ENCODE measurements around the gene OR9A4. TPM values are rescaled to one million over a fixed set of nuclear protein-coding genes. Genes with fewer than 3 reads are reported as not detected.

Gene OR9A4
- total and polyA plus RNA-seq, 10 of the 15 experiments (the other 5 are each of a cell fraction or from before 2014, with no cell fraction given) = not detected

GRCh38 chr7:141872931-141873330 lies 43.3 kb upstream of the OR9A4 start:
- no peaks in the 10 kb centered on the region for H3K79me2 ChIP-seq (ENCODE audit: control insufficient read depth, insufficient read depth, low read length)

More at GRCh38 chr7:141872931-141873330, 43.3 kb upstream of the OR9A4 start:
- no peak for DNase-seq (ENCODE audit: low read depth, low spot score)
- Histone ChIP-seq H4K20me1 (ENCODE audit: control insufficient read depth, insufficient read depth) (no peaks in the 10 kb centered on the region), H3K27ac (ENCODE audit: control insufficient read depth, insufficient read depth) (no peak overlapping the region), H3K27me3 (replicated peaks in 1 of 2; ENCODE audit: control insufficient read depth in 2 of 2, insufficient read depth in 2 of 2, low read length in 1 of 2) (no peaks in the 10 kb centered on the region), H3K4me2 (ENCODE audit: control insufficient read depth, insufficient read depth) (no peak overlapping the region), H3K36me3 (ENCODE audit: control insufficient read depth in 2 of 2, insufficient read depth in 2 of 2, low read length in 1 of 2) (no peaks in the 10 kb centered on the region), H3K9me3 (replicated peaks; ENCODE audit: control insufficient read depth, insufficient read depth, low read length) (no peaks in the 10 kb centered on the region), H3K4me1 (ENCODE audit: control insufficient read depth, insufficient read depth, low read length) (no peaks in the 10 kb centered on the region), H2AFZ (ENCODE audit: control insufficient read depth, low read depth, low read length) (no peak overlapping the region), H3K9ac (ENCODE audit: control insufficient read depth, insufficient read depth, low read length) (no peak overlapping the region), H3K4me3 (no peak overlapping the region)
- ChIA-PET SMC1A (ENCODE audit: uncharacterized antibody, unreplicated experiment) (interaction anchor here (0.7 kb wide), 1 partner anchor 44 kb away, joined by 3 read pairs; the partner anchor contains the start of gene OR9A4), RAD21 (ENCODE audit: unreplicated experiment) (no interaction called here), CTCF (interaction anchor here (0.7 kb wide), 1 partner anchor 10 kb away, joined by 3 read pairs; no protein-coding TSS in a partner anchor), POLR2A (no interaction called here)
- FAIRE-seq = no peak
- intact Hi-C loops (cut with micrococcal nuclease; ENCODE audit: unreplicated experiment) (no loop called here), in situ Hi-C loops (cut with MboI) (no loop called here)
- ATAC-seq = peak; percentile 76
- WGBS (ENCODE audit: insufficient coverage, insufficient replicate concordance, low lambda C conversion rate, missing lambda C conversion rate) = 42% methylated on average over 3 of the region's 3 CpGs
- BruUV-seq (replicated peaks) = no TSS peak
- no peak for TF ChIP-seq REST (IDR thresholded peaks at IDR 0.05; ENCODE audit: low read depth, low read length)
- peak; percentile 68; the same call in 1 of the 2 replicates for TF ChIP-seq FOXM1 (IDR thresholded peaks at IDR 0.05; ENCODE audit: low read depth, low read length)
- TF ChIP-seq CBFB (IDR thresholded peaks at IDR 0.05; ENCODE audit: low read depth) = peak; percentile 35; the same call in 1 of the 2 replicates
- TF ChIP-seq JUNB (IDR thresholded peaks at IDR 0.05) = peak; percentile 82
- no peak for TF ChIP-seq KDM1A (IDR thresholded peaks at IDR 0.05; ENCODE audit: borderline replicate concordance)
- 0 out of 2 replicates have a peak, but pooled peaks have one; percentile 48 for TF ChIP-seq PAX5 (IDR thresholded peaks at IDR 0.05; ENCODE audit: borderline replicate concordance, low read depth, low read length)
- peak; percentile 83 for TF ChIP-seq MEF2A (IDR thresholded peaks at IDR 0.05; ENCODE audit: insufficient read depth, low read depth, low read length)
- TF ChIP-seq IKZF2 (IDR thresholded peaks at IDR 0.05) = no peak
- TF ChIP-seq NFIC (IDR thresholded peaks at IDR 0.05; ENCODE audit: low read depth, low read length) = peak; percentile 92; the same call in 1 of the 2 replicates
- peak in 1 of 2 experiments; percentile 39; a peak in 1 of 4 replicates for TF ChIP-seq ETV6 (conservative IDR thresholded peaks at IDR 0.05 in 1 of 2, IDR thresholded peaks at IDR 0.05 in 1 of 2; ENCODE audit: borderline replicate concordance in 1 of 2, low read depth in 1 of 2)
- peak; percentile 48; the same call in 1 of the 2 replicates for TF ChIP-seq CREM (IDR thresholded peaks at IDR 0.05; ENCODE audit: low read depth)
- peak; percentile 83 for TF ChIP-seq ATF2 (IDR thresholded peaks at IDR 0.05; ENCODE audit: low read length)
- TF ChIP-seq EED (IDR thresholded peaks at IDR 0.05; ENCODE audit: low read depth) = peak; percentile 51; the same call in 1 of the 2 replicates
- TF ChIP-seq BMI1 (IDR thresholded peaks at IDR 0.05; ENCODE audit: borderline replicate concordance) = no peak
- peak; percentile 88 for TF ChIP-seq RUNX3 (IDR thresholded peaks at IDR 0.05; ENCODE audit: low read length)
- TF ChIP-seq ATF7 (IDR thresholded peaks at IDR 0.05; ENCODE audit: low read depth) = peak; percentile 29; the same call in 1 of the 2 replicates

All from GM12878 (cell line).